ENCODE results near the gene CSF1. TPM values are rescaled to one million over a fixed set of nuclear protein-coding genes. Genes with fewer than 3 reads are reported as not detected.
A peak's percentile ranks its signal among the peaks of the same experiment; 100 is the strongest.

The CSF1 gene
- total RNA-seq, 2 donors from 2014 or later: 14.1 to 18.1 TPM

DNA sequence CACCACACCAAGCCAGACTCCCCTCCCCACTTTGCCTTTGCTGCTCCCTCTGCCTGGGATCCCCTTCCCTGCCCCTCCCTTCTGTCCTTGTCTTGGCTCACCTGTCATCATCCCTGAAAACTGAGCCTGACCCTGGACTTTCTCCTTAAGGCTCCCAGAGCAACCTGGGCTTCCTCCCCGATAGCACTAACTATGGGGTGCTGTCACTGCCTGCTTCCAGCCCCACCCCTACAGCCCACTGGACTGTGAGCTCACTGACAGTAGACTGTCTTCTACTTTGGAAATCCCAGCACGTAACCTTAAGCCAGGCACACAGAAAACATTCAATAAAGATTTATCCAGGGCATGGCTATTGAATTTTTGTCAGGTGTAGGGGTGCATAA lies 9.5 kb upstream of the CSF1 start:
- no peak overlapping the region for H3K27ac ChIP-seq
- no peak overlapping the region for H3K9ac ChIP-seq (ENCODE audit: low read depth in 2 of 2, low read length in 2 of 2)
- no peaks in the 10 kb centered on the region for H3K9me3 ChIP-seq
- H3K4me1 ChIP-seq: no peaks in the 10 kb centered on the region
- TF ChIP-seq, protein P1, sequence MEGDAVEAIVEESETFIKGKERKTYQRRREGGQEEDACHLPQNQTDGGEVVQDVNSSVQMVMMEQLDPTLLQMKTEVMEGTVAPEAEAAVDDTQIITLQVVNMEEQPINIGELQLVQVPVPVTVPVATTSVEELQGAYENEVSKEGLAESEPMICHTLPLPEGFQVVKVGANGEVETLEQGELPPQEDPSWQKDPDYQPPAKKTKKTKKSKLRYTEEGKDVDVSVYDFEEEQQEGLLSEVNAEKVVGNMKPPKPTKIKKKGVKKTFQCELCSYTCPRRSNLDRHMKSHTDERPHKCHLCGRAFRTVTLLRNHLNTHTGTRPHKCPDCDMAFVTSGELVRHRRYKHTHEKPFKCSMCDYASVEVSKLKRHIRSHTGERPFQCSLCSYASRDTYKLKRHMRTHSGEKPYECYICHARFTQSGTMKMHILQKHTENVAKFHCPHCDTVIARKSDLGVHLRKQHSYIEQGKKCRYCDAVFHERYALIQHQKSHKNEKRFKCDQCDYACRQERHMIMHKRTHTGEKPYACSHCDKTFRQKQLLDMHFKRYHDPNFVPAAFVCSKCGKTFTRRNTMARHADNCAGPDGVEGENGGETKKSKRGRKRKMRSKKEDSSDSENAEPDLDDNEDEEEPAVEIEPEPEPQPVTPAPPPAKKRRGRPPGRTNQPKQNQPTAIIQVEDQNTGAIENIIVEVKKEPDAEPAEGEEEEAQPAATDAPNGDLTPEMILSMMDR (IDR thresholded peaks at IDR 0.05): no peak
- intact Hi-C loops (cut with DNase I): no loop called here
- no peaks in the 10 kb centered on the region for H3K36me3 ChIP-seq
- H3K4me3 ChIP-seq: no peak overlapping the region
- no peaks in the 10 kb centered on the region for H3K27me3 ChIP-seq
- DNase-seq: no peak

DNA sequence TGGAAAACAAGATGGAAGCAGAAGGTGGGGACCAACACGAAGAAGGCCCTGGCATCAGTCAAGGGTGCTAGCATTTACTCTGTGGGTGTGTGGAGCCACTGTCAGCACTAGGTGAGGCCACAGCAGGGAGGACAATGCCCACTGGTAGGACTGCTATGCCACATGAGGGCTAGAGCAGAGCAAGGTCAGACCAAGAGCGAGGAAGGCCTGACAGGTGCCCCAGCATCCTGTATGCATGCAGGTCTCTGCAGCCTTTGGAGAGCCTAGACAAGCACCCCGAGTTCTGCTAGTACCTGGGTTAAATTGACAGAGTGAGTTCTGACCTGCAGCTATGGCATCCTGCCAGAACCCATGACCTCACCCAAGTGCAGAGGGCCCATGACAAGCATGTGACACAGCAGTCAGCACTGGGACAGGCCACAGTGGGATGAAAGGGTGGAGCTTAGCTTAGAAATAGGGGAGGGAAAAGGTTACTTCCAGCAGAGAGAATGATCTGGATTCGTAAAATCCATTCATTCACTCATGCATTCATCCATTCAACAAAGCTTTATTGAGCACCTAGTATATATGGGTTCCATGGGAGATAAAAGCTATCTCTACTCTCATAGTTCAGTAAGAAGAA lies 9.0 kb upstream of the CSF1 start:
- TF ChIP-seq, protein P1 (IDR thresholded peaks at IDR 0.05): no peak
- intact Hi-C loops (cut with DNase I): no loop called here
- Histone ChIP-seq H3K9me3 (no peaks in the 10 kb centered on the region), H3K27me3 (no peaks in the 10 kb centered on the region), H3K4me1 (no peaks in the 10 kb centered on the region), H3K9ac (ENCODE audit: low read depth in 2 of 2, low read length in 2 of 2) (no peak overlapping the region), H3K4me3 (no peak overlapping the region), H3K27ac (no peak overlapping the region), H3K36me3 (no peaks in the 10 kb centered on the region)
- peak; percentile 64 for DNase-seq

DNA sequence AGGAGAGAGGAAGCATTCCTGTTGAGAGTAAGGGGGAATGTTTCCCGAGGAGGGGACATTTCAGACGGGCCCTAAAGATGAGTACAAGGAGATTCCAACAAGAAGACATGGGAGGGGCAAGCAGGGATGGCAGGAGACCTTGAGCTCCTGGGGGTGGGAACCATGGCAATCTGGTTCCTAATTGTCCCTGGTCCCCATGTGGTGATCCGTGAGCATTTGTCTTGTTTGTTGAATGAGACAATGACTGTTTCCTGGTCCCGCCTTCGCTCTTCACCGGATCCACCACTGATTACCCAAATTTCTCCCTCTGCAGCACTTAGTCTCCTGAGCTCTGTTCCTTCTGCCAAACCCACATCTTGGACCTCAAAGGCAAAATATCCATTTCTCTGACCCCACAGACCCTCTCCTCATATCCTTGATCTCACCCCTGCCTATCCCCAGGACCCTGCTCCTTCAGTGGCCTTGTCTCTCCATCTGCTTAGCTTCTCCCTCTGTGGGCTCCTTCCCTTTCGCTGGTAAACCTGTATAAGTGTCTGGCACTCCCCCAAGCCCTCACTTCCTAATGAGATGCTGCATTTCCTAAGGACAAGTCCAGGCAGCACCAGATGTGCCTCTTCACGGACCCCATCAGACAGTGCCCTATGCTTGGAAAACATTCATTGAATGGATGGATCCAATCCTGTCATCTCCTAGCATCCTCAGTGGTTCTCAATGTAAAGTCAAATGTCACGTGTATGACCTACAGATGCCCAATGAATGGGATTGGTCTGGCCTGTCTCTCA lies 8.3 kb upstream of the CSF1 start:
- H3K27me3 ChIP-seq: no peaks in the 10 kb centered on the region
- TF ChIP-seq, protein P1 (IDR thresholded peaks at IDR 0.05): no peak
- H3K9me3 ChIP-seq: no peaks in the 10 kb centered on the region
- H3K36me3 ChIP-seq: no peaks in the 10 kb centered on the region
- no peak overlapping the region for H3K27ac ChIP-seq
- no peak overlapping the region for H3K9ac ChIP-seq (ENCODE audit: low read depth in 2 of 2, low read length in 2 of 2)
- H3K4me3 ChIP-seq: no peak overlapping the region
- intact Hi-C loops (cut with DNase I): no loop called here
- DNase-seq: no peak
- H3K4me1 ChIP-seq: no peaks in the 10 kb centered on the region

DNA sequence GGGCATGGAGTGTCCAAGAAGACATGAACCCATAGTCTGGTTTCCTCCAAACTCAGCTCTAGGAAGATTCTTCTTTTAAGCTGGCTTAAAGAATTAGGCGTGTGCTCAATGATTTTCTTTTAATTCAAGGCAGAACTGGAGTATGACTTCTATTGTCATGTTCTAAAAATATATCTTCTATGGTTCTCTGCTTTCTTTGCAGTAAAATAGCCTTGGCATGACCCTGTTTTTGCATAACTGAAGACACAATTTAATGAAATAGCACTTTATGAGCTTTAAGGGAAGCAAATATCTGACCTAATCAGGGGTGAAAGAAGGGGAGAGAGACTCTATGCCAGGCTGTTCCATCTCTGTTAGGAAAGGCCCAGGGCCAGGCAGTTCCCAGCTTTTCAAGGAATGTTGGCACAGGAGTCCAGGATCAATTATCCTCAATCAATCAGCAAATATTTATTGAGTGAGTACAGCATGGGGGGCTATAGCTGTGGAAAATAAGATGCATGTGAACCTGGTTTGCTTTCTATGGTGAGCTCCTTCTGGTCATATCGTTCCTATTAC lies 7.2 kb upstream of the CSF1 start:
- no peaks in the 10 kb centered on the region for H3K4me1 ChIP-seq

DNA sequence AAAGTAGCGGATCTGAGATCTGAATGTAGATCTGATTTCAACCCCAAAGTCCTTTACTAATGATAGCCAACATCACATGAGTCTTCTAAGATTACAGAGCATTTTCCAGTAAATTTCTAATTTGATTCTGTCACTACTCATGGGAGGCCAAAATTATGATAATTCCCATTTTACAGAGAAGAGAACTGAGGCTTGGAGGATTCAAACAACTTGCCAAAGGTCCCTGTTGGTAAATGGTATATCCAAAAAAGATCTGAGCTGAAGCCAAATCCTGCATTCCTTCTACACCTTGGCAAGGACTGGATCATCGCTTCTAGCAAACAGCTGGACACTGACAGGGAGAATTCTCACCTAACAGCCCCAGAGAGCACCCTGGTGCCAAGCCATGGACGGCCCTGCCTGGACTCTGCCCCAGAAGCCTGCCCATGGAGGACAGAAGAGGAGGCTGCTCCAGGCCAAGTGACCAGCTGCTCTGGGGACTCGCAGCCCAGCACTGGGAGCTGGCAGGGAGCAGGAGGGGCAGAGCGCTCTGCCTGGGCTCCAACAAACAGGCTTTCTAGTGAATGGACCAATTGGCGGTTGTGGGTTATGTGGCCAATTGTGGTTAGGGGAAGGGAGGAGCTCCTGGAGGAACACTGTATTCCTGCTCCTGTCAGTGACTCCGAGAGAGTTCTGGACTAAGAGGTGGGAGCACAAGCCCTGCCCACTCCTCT lies 6.4 kb upstream of the CSF1 start:
- intact Hi-C loops (cut with DNase I): no loop called here
- Histone ChIP-seq H3K27ac (no peak overlapping the region), H3K4me1 (no peaks in the 10 kb centered on the region), H3K4me3 (no peak overlapping the region), H3K9me3 (no peaks in the 10 kb centered on the region), H3K9ac (ENCODE audit: low read depth in 2 of 2, low read length in 2 of 2) (no peak overlapping the region), H3K27me3 (no peaks in the 10 kb centered on the region), H3K36me3 (no peaks in the 10 kb centered on the region)
- DNase-seq: no peak
- TF ChIP-seq, protein P1 (IDR thresholded peaks at IDR 0.05): no peak

More for the DNA sequence above, 7.2 kb upstream of the CSF1 start:
- Histone ChIP-seq H3K9me3 (no peaks in the 10 kb centered on the region), H3K27me3 (no peaks in the 10 kb centered on the region), H3K9ac (ENCODE audit: low read depth in 2 of 2, low read length in 2 of 2) (no peak overlapping the region), H3K36me3 (no peaks in the 10 kb centered on the region), H3K4me3 (no peak overlapping the region), H3K27ac (no peak overlapping the region)
- no peak for DNase-seq
- TF ChIP-seq, protein P1 (IDR thresholded peaks at IDR 0.05): no peak
- intact Hi-C loops (cut with DNase I): no loop called here
